SU-DHL-6 (cell line): ENCODE measurements around the gene PROX2.

Experiments
- CTCF ChIP-seq: fragments of 200-600 bp; sonication (generic); IDR thresholded peaks from one replicate; pipeline ENCODE4 v1.5.1; 2017; ENCODE audit warnings: antibody characterized with exemption, mild to moderate bottlenecking, low read length, moderate library complexity; ENCODE audit not compliant: insufficient read depth, poor library complexity, severe bottlenecking
- EZH2phosphoT487 ChIP-seq: fragments of 200-600 bp; sonication (generic), shearing (Covaris generic); conservative IDR thresholded peaks from 2 replicates; pipeline ENCODE4 v1.6.1; 2018; ENCODE audit warnings: mild to moderate bottlenecking, antibody characterized with exemption, low read length, moderate library complexity, mixed read lengths

DNA sequence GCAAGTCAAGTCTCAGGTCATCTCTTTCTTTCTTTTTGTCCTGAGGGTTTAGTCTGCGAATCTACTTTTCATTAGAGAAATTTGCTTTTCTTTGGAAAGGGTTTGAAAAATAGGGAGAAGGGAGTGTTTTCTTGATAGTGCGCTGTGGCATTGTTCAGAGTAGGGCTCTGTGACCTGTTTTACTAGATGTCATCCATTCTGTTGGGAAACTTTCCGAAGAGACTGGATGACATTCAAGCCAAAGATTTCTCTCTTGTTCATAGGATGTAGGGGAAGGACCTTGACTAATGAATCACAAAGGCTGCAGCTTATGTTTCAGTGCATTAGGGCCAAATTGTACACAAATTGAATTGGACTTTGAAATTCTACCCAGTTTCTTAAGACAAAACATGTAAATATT lies 20.5 kb upstream of the PROX2 start:
- TF ChIP-seq CTCF (no peak), EZH2phosphoT487 (no peak)
